Hematopoietic multipotent progenitor cell treated with erythropoietin and hydrocortisone succinate and interleukin-3 and kit ligand, for 15 days (in vitro differentiated cells): ENCODE results near the gene NRIP1.

ENCODE experiments used
- DNase-seq: peaks from one replicate; pipeline ENCODE4 v3.0.0-alpha.2; 2015; ENCODE audit warnings: low spot score

The NRIP1 gene

DNA sequence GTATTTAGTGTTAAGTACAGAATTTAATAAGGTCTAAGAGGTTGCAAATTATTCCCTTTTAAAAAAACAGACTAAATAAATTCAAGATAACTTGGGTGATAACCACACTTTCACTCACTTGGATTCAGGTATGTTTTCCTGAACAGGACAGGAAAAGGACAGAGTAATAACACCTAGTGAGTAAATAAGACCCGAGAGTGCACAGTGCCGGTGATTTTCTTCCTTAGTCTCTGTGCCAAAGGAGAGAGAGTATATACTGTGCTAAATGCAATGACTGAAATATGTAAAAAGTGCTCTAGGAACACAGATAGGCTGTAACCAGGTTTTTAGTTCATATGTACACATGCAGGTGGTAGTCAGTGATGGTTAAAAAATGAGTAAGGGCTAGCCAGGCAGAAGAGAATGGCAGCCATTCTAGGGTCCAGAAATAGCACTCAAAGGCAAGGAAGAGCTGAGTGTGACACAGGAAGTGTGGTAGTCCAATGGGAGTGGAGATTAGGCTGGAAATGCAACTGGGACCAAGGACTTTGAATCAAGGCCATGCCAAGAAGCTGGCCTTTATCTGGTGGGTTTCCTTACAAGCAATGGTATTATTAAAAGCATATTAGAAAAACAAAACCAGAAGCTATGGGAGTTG, 58.1 kb downstream of the NRIP1 start:
- DNase-seq = no peak

- DNase-seq = no peak
Measured at GRCh38 chr21:15005391-15005790, 59.4 kb downstream of the NRIP1 start.

- DNase-seq = no peak
Measured at GRCh38 chr21:15004721-15005370, 60.0 kb downstream of the NRIP1 start.

DNA sequence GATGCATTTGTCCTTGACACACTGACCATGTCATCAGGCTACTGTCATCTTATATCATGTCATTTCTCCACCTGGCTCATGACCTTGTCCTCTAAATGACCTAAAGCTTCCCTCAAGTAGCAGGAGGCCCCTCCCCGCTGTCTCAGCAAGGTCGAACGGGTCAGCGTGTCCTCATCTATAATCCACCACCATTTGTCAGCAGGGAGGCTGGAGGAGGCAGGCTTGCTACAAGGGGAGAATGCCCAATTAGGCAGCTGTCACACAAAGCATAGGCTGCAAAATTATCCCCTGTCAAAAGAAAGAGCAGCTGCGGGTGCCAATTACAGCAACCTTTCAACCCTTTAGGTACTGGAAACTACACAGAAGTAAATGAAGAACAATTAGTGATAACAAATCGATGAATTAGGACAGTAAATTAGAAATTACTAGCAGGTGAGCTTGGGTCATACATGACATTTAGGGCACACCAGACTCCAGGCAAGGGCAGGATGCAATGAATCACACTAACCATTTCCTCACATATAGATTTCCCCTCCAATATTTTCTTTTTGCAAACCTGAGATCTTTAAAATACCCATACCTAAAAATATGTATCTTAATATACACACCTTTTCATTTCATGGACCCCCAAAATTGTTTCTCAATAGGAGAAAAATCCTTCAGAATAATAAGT, 61.2 kb downstream of the NRIP1 start:
- no peak for DNase-seq

DNA sequence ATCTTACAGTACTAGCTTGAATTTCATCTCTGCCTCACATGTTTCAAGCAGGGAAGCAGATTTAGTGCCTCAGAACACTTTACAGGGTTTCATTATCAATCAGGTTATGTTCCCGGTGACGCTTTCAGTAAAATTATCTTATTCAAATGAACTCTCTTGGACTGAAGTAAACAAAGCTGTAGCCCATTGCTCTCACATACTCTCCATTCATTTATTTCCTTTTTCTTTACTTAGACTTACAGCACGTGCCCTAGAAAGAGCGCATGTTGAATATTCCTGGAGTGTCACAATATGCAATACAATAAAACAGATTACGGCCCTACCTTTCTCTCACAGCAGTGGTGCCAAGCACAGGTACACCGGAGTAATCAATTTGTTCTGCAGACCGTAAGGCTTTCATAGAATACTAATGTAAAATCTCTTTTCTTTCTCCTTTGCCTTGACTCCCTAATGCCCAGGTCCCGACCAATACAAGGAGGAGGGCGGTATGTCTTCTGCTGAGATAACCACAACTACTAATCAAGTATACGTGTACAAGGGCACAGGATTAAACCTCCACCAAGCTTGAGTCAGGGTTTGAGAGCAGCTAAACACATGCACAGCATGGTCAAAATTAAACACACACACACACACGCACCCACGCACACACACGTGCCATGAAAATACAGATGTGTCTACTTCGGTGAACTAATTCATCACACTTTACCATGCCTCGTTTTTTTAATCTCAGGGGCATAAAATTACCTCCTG, 62.8 kb downstream of the NRIP1 start:
- no peak for DNase-seq

GRCh38 chr21:15001113-15001512, 63.7 kb downstream of the NRIP1 start:
- DNase-seq = no peak

GRCh38 chr21:15000081-15000480, 64.7 kb downstream of the NRIP1 start:
- DNase-seq = no peak

GRCh38 chr21:14998784-14999183, 66.0 kb downstream of the NRIP1 start:
- DNase-seq = no peak

DNA sequence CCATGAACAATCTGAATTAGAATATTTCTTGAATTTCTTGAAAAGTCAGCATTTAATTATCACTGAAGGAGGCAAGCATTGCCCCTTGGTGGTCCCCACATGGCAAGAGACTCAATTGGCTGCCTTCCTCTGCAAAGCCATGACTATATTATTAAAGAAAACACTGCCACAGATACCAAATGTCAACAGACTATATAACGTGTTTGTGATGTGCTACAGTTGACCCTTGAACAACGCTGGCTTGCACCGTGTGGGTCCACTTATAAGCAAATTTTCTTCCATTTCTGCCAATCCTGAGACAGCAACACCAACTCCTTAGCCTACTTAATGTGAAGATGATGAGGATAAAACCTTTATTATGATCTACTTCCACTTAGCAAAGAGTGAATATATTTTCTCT, 66.5 kb downstream of the NRIP1 start:
- no peak for DNase-seq

- no peak for DNase-seq
Measured at GRCh38 chr21:14995695-14996490, 68.9 kb downstream of the NRIP1 start.

- DNase-seq = no peak
Measured at GRCh38 chr21:14995226-14995625, 69.6 kb downstream of the NRIP1 start.

DNA sequence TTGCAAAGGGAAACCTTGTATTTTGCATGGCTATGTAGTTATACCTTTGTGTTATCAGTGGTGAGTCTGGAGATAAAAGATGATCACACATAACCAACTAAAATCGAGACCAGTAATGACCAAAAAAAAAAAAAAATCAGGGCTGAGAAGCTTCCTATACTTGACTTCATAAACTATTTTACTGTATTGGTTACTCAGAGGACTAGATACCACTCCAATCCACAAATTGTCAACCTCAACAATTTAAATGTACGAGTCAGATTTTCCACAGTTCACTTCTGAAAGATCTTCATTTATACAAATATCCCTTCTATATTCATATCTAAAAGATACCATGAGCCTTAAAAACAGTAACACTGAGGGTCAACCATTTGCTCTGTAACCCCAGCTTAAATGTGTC, 71.7 kb downstream of the NRIP1 start:
- DNase-seq = no peak

GRCh38 chr21:14991957-14992356, 72.8 kb downstream of the NRIP1 start:
- no peak for DNase-seq

GRCh38 chr21:14989359-14989758, 75.4 kb downstream of the NRIP1 start:
- DNase-seq = no peak

GRCh38 chr21:14988760-14989159, 76.0 kb downstream of the NRIP1 start:
- DNase-seq = no peak

GRCh38 chr21:14987370-14988170, 77.2 kb downstream of the NRIP1 start:
- DNase-seq = no peak

DNA sequence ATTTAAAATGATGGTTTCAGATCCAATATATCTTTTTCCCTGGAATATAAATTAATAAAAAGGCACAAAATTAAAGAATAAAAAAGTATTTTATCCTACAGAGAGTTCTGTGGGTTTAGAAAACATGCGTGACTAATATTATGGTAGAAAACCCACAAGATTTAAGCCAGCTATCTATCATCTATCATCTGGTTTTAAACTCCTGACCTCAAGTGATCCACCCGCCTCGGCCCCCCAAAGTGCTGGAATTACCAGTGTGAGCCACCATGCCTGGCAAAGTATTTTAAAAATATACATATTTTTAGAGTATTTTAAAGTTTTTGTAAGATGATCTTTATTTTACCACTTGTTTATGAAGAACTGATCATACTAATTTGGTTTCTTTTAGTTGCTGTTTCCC, 79.5 kb downstream of the NRIP1 start:
- DNase-seq = no peak

DNA sequence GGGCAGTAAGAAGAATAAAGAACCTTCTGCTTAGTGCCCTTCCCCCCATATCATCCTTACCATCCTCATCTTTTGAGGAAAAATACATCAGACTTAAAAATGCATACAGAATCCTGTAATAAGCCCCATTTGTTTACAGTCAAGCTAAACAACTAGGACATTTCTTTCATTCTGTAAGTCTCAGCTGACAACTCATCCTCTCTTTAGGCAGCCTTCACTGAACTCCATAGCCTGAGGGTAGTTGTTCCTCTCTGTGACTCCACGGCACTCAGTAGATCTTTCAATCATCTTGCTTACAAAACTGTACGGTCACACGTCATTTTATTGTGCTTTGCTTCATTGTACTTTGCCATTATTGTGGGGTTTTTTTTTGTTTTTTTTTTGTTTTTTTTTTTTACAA, 82.5 kb downstream of the NRIP1 start:
- no peak for DNase-seq

DNA sequence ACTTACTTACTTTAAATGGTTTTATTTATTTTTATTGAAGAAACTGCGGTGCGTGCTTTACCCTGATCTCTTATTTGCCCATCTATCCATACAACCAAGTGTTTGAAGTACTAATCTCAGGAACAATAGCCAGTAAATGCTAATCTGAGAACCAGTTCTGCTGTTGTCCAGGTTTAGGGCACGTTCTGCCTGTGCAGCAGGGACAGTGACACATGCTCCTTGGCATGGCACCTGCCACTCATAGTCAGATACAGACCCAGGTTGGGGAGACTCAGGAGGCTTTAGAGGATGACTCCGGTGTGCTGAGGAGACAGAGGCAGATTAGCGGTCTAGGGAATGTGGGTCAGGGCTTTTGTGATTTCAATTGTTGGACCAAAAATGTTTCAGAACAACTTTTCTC, 83.6 kb downstream of the NRIP1 start:
- no peak for DNase-seq

DNA sequence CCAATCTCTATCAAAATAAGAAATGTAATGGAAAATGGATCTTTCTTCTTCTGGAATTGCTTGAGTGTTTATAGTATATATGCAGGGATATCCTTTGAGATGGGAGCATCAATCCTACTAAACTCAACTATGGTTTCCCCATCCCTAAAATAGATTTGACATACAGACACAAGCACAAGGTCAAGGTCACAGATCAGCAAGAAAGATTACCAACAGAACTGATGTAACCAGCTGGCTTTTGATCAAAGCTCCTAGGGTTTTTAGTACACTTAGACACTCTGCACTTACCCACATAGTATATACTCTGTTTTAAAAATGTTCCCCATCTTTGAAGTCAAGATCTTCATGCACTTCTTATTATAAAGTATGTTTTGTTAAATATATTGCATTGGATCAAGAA, 85.5 kb downstream of the NRIP1 start:
- no peak for DNase-seq

DNA sequence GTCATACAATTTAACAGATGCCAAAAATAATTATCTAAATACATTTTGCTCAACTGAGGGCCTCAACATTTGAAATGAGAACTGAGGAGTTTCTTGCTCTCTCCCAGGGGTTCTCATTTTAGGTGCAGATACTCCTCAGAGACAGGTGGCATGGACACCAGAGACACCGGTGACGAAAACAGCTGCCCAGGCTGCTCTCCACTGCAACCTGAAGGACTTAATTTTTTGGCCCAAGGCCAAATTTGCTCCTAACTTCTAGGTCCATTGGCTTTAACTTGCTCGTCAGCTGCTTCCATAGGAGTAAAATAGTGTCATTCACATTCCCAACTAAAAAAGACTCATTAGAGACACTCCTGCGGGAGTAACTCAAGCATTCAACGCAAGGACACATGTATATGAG, 87.0 kb downstream of the NRIP1 start:
- no peak for DNase-seq
